Inflammatory macrophage (primary cell): ENCODE data around the gene OR1S2.
"Not testable (repeated sequence)": the region's sequence is repeated elsewhere in the genome, so short reads cannot be mapped to it uniquely, and the experiment has no call there.

ENCODE experiments used
- DNase-seq, 2 donors: peaks; one replicate each; pipeline ENCODE4 v3.0.0-alpha.2; 2020 to 2022
- total RNA-seq, 18 experiments: gene quantifications; one replicate each; lab custom pipeline; 2026; ENCODE audit warnings: mixed read lengths in 6 of 18, inconsistent platforms in 2 of 18; lab: John Stamatoyannopoulos, UW

Gene OR1S2, protein sequence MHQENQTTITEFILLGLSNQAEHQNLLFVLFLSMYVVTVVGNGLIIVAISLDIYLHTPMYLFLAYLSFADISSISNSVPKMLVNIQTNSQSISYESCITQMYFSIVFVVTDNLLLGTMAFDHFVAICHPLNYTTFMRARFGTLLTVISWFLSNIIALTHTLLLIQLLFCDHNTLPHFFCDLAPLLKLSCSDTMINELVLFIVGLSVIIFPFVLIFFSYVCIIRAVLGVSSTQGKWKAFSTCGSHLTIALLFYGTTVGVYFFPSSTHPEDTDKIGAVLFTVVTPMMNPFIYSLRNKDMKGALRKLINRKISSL
- total RNA-seq = 0 to 0.03 (median 0) reads per million in 18 experiments

DNA sequence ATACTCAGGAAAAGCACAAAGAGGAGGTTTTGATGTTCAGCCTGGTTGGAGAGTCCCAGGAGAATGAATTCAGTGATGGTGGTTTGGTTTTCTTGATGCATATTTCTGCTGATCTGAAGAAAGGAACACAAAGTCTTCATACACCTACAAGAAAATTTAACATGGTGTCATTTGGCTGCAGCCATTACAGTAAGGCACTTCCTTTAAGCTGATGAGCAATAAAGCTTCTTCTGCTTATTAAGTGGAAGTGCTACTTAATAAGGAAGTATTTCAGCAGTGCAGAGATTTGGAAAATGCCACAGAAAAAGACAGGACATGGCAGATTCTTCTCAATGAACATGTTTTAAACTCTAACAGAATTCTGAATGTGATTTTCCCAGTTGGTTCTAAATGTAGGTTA is at the start of gene OR1S2:
Gene OR1S2 (minus strand): TSS at position 101 of the 400 bp plus-strand sequence. CDS start 0 bp downstream, at position 101.
- DNase-seq = no peak

DNA sequence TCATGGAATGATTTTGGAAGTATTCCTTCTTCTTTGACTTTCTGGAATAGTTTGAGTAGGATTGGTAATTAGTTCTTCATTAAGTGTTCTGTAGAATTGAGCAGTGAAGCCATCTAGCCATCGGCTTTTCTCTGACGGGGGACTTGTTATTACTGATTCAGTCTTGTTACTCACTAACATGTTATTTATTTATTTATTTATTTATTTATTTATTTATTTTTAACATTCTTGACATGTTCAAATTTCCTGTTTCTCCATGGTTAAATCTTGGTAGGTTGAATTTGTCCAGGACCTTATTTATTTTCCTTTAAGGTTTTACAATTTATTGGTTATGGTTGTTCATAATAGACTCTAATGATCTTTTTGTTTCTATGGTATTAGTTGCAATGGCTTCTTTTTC is 40.0 kb upstream of the OR1S2 start:
- DNase-seq = no peak

DNA sequence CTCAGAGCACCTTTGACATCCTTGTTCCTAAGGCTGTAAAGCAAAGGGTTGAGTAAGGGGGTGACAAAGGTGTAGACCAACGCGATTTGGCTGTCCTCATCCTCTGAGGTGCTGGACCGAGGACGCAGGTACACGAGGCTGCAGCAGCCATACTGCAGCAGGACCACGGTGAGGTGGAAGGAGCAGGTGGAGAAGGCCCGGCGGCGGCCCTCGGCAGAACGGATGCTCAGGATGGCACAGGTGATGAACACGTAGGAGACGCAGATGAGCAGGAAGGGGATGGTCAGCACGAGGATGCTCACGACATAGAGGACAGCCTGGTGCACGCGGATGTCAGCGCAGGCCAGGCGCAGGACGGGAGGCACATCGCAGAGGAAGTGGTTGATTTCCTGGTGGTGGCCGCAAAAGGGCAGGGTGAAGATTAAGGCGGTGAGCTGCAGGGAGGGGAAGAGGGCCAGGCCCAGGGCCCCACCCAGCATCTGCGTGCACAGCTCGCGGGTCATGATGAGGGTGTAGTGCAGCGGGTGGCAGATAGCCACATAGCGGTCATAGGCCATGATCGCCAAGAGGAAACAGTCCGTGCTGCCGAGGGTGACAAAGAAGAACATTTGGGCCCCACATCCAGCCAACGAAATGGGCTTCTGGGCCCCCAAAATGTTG is 24.1 kb upstream of the OR1S2 start:
- no peak for DNase-seq

DNA sequence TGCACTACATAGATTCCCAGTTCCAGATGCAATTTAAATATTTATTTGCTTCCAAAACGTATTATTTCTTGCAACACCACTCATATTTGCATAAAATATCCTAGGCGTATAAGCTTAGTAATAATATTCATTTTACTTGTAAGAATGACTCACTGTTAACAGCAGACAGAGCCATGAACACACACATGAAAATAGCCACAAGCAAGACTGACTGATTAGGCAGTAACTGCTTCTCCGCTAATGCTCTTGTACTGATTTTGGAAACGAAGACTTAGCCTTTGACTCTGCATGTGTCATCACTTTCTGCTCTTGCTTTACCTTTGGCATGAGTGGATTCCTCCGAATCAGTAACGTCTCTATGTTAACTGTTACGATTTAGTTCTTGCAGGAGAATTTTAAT is 18.8 kb upstream of the OR1S2 start:
- DNase-seq = no peak

DNA sequence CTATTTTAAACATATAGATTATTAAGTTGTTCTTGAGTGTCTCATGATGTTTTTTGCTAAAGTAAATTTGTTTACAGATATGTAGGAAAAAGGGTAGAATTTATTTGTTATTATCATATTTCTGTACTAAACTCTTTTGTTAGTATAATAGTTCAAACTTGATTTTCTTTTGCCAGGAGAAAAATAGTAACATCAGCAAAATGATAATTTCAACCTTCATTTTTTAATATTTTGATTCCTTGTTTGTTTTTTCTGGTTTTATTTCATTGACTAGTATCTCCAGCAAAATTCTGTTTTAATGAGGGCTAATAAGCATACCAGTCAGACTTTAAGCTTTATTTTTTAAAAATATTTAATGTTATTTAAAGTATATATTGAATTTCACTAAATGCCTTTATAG is 12.5 kb upstream of the OR1S2 start:
- no peak for DNase-seq

DNA sequence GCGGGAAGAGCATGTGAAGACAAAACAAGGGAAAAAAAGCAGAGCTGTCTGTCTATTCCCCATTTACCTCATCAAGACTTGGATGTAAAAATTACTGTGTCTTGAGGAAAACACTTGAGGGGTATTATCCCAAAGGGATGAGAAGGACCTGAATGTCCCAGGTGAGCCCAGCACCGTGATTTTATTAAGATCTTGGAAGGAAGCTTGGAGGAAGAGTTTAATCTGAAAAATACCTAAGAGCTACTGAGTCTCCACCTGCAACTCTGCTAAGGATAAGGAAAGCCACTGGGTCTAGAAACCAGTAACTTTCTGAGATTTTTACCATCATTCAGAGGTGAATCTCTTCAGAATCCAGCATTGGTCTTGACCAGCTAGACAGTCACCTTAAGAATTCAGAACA is 8.5 kb upstream of the OR1S2 start, which contains the start of gene OR1S1:
Gene OR1S1 (plus strand): TSS at position 301 of the 400 bp plus-strand sequence.
- not testable (repeated sequence) for DNase-seq

DNA sequence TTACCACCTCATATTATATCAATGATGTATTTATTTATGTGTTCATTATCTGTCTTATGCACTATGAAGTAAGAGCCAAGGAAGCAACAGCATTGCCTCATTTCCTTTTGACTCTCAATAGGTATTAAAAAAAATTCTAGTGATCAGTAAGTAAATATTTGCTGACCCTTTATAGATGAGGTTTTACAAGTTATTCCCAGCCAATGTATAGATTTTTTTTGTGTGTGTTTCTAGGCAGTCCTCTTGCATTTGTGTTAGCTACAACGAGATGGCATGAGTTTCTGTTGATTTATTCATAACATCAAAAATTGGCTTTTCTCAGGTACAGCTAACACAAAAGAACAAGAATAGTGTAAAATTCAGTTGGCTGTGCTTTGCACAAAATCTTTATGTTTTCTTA is 4.7 kb downstream of the OR1S2 start:
- DNase-seq = no peak

DNA sequence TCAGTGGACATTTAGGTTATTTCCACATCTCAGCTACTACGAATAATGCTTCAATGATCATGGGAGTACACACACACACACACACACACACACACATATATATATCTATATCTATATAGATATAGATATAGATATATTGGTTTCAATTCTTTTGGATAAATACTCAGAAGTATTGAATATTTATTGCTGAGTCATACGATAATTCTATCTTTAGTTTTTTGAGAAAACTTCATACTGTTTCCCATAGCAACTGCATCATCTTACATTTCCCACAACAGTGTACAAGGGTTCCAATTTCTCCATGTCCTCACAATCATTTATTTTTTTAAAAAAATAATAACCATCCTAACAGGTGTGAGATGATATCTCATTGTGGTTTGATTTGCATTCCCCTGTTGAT is 8.0 kb downstream of the OR1S2 start:
- no peak for DNase-seq

DNA sequence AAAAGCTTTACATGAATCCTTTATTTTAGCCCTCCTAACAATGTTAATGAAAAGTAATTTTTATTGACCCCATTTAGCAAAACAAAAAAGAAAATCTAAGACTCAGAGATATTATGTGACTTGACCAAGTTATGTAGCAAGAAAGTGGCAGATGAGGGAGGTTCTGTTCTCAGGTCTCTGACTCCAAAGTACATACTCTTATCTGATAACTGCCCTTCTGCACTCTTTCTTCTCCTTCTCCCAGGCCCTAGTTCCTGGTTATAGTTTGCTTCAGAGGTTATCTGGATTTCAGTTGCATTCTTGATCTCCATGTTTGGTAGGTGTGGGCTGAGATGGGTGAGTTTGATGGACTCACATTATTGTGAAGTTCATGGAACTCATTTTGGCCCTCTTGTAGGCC is 10.6 kb downstream of the OR1S2 start:
- no peak for DNase-seq

DNA sequence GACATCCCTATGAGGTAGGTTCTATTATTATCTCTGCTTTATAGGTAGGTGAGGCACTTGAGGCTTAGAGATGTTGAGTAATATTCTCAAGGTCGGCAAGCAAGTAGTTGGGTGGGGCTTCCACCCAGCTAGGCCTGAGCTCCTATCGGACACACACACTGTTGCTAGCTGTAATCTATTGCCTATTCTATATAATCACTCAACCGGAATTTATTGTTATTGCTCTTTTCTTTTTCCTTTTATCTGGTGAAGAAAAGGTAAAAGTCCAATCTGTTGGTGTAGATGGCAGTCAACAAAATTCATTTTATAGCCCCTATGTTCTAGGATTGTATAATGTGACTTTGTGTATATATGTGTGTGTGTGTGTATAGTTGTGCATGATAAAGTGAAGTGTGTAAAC is 11.7 kb downstream of the OR1S2 start:
- DNase-seq = no peak

DNA sequence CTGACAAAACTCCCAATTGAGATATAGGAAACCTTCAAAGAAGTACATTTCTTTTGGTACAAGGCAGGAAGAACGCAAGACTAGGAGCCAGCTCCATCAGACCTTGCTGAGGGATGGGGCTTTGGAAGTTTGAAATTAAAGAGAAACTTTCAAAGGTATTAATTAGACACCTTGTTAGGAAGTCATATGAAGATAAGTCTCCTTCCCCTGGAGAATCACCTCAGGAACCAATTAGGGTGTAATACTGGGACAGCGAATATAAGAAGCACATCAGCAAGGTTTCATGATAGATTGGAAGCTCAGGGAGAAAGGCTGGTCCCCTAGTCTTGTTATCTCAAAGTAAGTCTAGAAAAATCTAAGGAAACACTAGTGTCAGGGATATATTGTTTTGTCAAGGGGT is 15.2 kb downstream of the OR1S2 start, which contains the start of gene OR9Q2:
Gene OR9Q2 (plus strand): TSS at position 301 of the 400 bp plus-strand sequence. CDS start 1,421 bp downstream, outside the sequence.
- no peak for DNase-seq

DNA sequence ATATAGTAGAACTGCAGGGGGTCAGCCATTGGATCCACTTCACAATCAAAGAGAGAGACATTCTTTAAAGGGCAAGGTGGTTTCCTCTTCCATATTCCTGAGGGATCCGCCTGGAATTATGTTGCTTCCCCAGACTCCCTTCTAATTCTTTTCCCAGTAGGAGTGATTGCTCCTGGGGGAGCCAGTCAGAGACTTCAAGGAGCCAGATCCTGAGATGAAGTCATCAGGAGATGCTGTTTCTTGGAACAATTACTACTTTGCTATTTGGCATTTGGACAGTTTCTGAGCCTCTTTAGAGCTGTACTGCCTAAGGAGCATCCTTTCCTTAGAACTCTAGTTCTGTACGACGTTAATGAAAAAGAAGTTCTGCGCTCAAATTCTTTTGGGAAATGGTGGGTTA is 17.0 kb downstream of the OR1S2 start:
- no peak for DNase-seq

DNA sequence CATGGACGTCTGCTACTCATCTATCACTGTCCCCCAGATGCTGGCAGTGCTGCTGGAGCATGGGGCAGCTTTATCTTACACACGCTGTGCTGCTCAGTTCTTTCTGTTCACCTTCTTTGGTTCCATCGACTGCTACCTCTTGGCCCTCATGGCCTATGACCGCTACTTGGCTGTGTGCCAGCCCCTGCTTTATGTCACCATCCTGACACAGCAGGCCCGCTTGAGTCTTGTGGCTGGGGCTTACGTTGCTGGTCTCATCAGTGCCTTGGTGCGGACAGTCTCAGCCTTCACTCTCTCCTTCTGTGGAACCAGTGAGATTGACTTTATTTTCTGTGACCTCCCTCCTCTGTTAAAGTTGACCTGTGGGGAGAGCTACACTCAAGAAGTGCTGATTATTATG is 24.3 kb downstream of the OR1S2 start:
- DNase-seq = no peak

DNA sequence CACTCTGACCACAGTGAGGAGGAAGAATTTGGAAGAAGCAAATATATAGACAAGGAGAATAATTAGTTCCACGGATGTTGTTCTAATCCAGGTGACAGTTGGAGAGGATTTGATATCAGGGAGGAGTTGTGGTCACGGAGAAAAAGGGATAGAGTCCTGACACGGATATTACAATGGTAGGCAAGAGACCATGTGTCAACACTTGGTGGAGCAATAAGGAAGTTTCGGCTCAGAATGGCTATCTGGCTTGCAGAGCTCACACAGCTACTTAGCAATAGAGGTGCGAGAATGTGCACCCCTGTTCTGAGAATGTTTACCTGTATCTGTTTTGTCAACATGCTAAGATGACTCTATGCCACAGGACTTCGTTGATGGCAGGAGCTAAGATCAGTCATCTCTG is 25.5 kb downstream of the OR1S2 start:
- no peak for DNase-seq

DNA sequence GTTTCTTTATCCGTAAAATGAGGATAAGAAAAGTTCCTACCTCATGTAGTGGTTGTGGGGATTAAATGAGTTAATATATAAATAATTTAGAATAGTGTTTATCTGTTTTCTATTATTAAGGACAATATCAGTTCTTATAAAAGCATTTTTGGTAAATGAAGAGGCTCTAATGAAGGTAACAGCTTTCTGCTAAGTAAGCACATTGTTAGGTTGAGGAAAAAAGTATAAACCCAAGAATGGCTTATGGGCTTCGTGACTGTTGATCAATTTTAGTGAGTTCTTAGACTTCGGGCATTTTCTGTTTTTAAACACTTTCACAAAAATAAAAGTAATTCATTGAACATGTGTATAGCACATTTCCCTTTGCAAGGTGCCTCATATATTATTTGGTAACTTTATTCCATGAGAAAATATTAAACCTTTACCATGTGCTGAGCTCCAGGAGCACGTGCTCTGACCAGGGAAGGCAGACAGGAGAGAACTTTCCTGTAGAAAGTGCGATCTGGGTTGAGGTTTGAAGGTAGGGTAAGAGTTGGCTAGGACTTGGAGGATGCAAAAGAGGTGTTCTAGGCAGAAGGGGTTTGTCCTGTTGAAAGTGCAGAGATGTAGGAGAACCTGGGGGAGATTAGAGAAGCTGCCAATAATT is 26.4 kb downstream of the OR1S2 start:
- no peak for DNase-seq

DNA sequence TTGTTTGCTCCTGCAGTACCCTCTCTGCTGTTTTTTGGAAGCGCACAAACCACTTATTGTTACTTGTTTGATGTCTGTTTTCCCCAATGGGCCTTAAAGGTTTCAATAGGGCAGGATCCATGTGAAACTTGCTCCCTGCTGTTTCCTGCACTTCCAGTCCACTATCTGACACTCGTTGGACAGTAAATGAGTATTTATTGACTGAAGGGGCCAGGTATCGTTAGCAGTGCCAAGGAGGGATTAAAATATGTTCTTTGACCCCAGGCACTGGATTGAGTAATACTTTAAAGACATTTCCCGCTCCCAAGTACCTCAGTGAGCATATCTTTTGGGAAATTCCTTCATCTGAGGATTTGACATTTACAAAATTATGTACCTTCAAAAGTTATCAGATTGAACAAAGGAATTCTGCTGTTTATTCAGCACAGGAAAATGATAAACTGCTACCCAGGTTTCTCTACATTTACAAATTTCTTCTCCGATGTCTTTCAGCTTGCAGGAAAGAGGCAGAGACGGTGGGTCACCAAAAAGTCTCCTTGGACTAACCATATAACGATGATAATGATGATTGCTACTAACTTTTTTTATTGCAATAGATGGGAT is 38.3 kb downstream of the OR1S2 start:
- DNase-seq = no peak

DNA sequence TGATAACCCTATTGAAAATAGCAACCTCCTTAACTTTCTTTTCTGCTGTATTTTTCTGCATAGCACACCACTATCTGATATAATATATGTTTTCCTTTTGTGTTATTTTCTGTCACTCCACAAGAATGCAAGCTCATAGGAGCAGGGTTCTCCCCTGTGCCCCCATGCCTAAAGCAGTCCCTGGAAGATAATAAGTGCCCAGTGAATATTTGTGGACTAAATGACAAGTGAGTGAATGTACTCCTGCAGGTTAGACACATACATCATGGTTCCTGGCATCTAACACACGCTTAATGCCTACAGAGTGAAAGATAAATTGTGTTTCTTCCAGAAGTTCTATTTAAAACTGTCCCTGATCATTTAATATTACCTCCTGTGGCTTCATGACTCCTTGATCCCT is 39.0 kb downstream of the OR1S2 start:
- no peak for DNase-seq

DNA sequence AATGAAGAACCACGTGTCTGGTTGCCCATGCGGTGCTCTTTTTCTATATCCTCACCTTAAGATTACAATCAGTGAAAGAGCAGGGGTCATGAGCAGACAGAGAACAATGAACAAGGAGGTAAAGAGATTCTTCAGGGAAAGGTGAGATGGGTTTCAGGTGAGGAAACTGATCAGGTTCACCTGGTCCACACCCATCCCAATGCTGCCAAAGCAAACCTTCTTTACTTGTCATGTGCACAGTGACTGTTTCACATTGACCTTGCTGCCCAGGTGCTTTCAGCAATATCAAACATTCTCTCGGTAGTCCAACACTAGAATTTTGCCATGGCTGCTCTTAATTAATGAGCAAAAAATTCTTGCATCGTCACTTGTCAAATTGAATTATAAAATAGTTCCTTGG is 39.6 kb downstream of the OR1S2 start:
- DNase-seq = no peak
